ENCODE data around the gene AKR1B15.

Gene AKR1B15

GRCh38 chr7:134622303-134622995, 73.5 kb downstream of the AKR1B15 start:
- no peak overlapping the region for H3K27ac ChIP-seq
- TF ChIP-seq ZFX (IDR thresholded peaks at IDR 0.05; ENCODE audit: borderline replicate concordance) (no peak), CTCF (IDR thresholded peaks at IDR 0.05) (no peak)

GRCh38 chr7:134623193-134623592, 74.3 kb downstream of the AKR1B15 start:
- no peak overlapping the region for H3K27ac ChIP-seq
- TF ChIP-seq ZFX (IDR thresholded peaks at IDR 0.05; ENCODE audit: borderline replicate concordance) = no peak
- TF ChIP-seq CTCF (IDR thresholded peaks at IDR 0.05) = no peak

GRCh38 chr7:134625550-134625949, 76.6 kb downstream of the AKR1B15 start:
- no peak overlapping the region for H3K27ac ChIP-seq
- no peak for TF ChIP-seq ZFX (IDR thresholded peaks at IDR 0.05; ENCODE audit: borderline replicate concordance)
- TF ChIP-seq CTCF (IDR thresholded peaks at IDR 0.05) = no peak

GRCh38 chr7:134627109-134627774, 78.3 kb downstream of the AKR1B15 start:
- H3K27ac ChIP-seq = no peak overlapping the region
- no peak for TF ChIP-seq CTCF (IDR thresholded peaks at IDR 0.05)
- no peak for TF ChIP-seq ZFX (IDR thresholded peaks at IDR 0.05; ENCODE audit: borderline replicate concordance)

- TF ChIP-seq ZFX (IDR thresholded peaks at IDR 0.05; ENCODE audit: borderline replicate concordance) (no peak), CTCF (IDR thresholded peaks at IDR 0.05) (no peak)
- H3K27ac ChIP-seq = no peak overlapping the region
Measured at GRCh38 chr7:134627775-134628153, 78.9 kb downstream of the AKR1B15 start.

GRCh38 chr7:134629445-134629844, 80.5 kb downstream of the AKR1B15 start:
- H3K27ac ChIP-seq = no peak overlapping the region

More at GRCh38 chr7:134629445-134629844, 80.5 kb downstream of the AKR1B15 start:
- TF ChIP-seq ZFX (IDR thresholded peaks at IDR 0.05; ENCODE audit: borderline replicate concordance) (no peak), CTCF (IDR thresholded peaks at IDR 0.05) (no peak)

Measured in 22Rv1 (cell line).